ENCODE measurements around the gene PDS5B.

DNA sequence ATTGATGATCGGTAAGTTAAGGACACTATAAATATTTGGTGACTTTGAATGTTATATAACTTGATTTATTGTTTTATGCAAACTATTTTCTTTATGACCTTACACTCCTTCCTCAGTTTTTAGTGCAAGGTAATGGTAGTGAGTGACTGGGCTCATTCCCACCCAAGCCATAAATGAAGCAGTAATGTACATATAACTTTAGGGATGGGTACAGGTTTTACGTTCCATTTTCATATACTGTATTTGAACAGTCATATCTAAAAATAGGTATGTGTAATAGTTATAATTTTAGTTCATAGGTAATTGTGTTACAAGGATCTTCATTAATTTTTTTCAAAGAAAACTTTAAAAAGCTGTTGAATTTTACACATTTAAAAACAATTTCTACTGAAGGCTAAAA, 101.0 kb downstream of the PDS5B start:
- no peak for TF ChIP-seq POLR2A (IDR thresholded peaks at IDR 0.05)
- TF ChIP-seq, protein P1, sequence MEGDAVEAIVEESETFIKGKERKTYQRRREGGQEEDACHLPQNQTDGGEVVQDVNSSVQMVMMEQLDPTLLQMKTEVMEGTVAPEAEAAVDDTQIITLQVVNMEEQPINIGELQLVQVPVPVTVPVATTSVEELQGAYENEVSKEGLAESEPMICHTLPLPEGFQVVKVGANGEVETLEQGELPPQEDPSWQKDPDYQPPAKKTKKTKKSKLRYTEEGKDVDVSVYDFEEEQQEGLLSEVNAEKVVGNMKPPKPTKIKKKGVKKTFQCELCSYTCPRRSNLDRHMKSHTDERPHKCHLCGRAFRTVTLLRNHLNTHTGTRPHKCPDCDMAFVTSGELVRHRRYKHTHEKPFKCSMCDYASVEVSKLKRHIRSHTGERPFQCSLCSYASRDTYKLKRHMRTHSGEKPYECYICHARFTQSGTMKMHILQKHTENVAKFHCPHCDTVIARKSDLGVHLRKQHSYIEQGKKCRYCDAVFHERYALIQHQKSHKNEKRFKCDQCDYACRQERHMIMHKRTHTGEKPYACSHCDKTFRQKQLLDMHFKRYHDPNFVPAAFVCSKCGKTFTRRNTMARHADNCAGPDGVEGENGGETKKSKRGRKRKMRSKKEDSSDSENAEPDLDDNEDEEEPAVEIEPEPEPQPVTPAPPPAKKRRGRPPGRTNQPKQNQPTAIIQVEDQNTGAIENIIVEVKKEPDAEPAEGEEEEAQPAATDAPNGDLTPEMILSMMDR (IDR thresholded peaks at IDR 0.05): no peak

All from Peyer's patch (tissue), 4 donors.